Renal cortical epithelial cell (primary cell): ENCODE measurements around the gene BICDL2. TPM values are rescaled to one million over a fixed set of nuclear protein-coding genes. Genes with fewer than 3 reads are reported as not detected.
A peak's percentile ranks its signal among the peaks of the same experiment; 100 is the strongest.
"Not testable (repeated sequence)": the region's sequence is repeated elsewhere in the genome, so short reads cannot be mapped to it uniquely, and the experiment has no call there.

Experiments used
- DNase-seq: peaks from one replicate; pipeline ENCODE4 v3.0.0-alpha.2; 2011; ENCODE audit warnings: low read depth
- total RNA-seq: library from RNA; depleted of rRNA; stranded (reverse); fragments of >200 nt; gene quantifications from 2 replicates; pipeline ENCODE4 v1.2.3, GENCODE V29; 2014

BICDL2 gene
- total RNA-seq, 1 donor from 2014 or later: 0.30 TPM

GRCh38 chr16:3063625-3064386 is 27.1 kb upstream of the BICDL2 start:
- DNase-seq: no peak

- DNase-seq: no peak
Observed at GRCh38 chr16:3062553-3062952, 25.8 kb upstream of the BICDL2 start.

GRCh38 chr16:3060339-3061127 is 23.8 kb upstream of the BICDL2 start:
- DNase-seq: no peak

GRCh38 chr16:3059723-3060242 is 23.0 kb upstream of the BICDL2 start:
- DNase-seq: no peak

GRCh38 chr16:3059041-3059722 is 22.4 kb upstream of the BICDL2 start:
- peak; percentile 62 for DNase-seq

- peak; percentile 21 for DNase-seq
Observed at GRCh38 chr16:3058139-3059030, 21.6 kb upstream of the BICDL2 start.

GRCh38 chr16:3057181-3058138 is 20.7 kb upstream of the BICDL2 start:
- no peak for DNase-seq

- DNase-seq: no peak
Observed at GRCh38 chr16:3056336-3057180, 19.8 kb upstream of the BICDL2 start.

- not testable (repeated sequence) for DNase-seq
Observed at GRCh38 chr16:3055734-3056115, 19.0 kb upstream of the BICDL2 start.

- no peak for DNase-seq
Observed at GRCh38 chr16:3054965-3055733, 18.4 kb upstream of the BICDL2 start.

- not testable (repeated sequence) for DNase-seq
Observed at GRCh38 chr16:3053330-3053710, 16.6 kb upstream of the BICDL2 start.

GRCh38 chr16:3052571-3053329 is 16.0 kb upstream of the BICDL2 start:
- not testable (repeated sequence) for DNase-seq

GRCh38 chr16:3051494-3051893 is 14.8 kb upstream of the BICDL2 start:
- DNase-seq: no peak

- no peak for DNase-seq
Observed at GRCh38 chr16:3051009-3051408, 14.3 kb upstream of the BICDL2 start.

- no peak for DNase-seq
Observed at GRCh38 chr16:3050487-3050886, 13.7 kb upstream of the BICDL2 start.

- no peak for DNase-seq
Observed at GRCh38 chr16:3049921-3050481, 13.3 kb upstream of the BICDL2 start.

- DNase-seq: no peak
Observed at GRCh38 chr16:3047387-3047720, 10.6 kb upstream of the BICDL2 start.
